Ascending aorta (tissue), 2 donors: ENCODE measurements around the gene ERCC2. TPM values are rescaled to one million over a fixed set of nuclear protein-coding genes. Genes with fewer than 3 reads are reported as not detected.

Experiments used
- DNase-seq, 2 donors: peaks; one replicate each; pipeline ENCODE4 v3.0.0-alpha.2; 2019; ENCODE audit warnings: low spot score in 2 of 2
- H3K27ac ChIP-seq, 2 donors: fragments of 200-600 bp; sonication (generic); one replicate each; pipeline ENCODE4 v1.5.1; 2016 to 2017; ENCODE audit warnings: mild to moderate bottlenecking in 1 of 2
- H3K27me3 ChIP-seq: fragments of 200-600 bp; sonication (generic); one replicate; pipeline ENCODE4 v1.5.1; 2017
- H3K36me3 ChIP-seq, 2 donors: fragments of 200-600 bp; sonication (generic); one replicate each; pipeline ENCODE4 v1.5.1; 2016
- H3K4me1 ChIP-seq, 2 donors: fragments of 200-600 bp; sonication (generic); one replicate each; pipeline ENCODE4 v1.5.1; 2016 to 2017; ENCODE audit warnings: mild to moderate bottlenecking in 1 of 2
- H3K4me3 ChIP-seq, 2 donors: fragments of 200-600 bp; sonication (generic); one replicate each; pipeline ENCODE4 v1.5.1; 2016 to 2017; ENCODE audit warnings: mild to moderate bottlenecking in 1 of 2
- H3K9me3 ChIP-seq, 2 donors: fragments of 200-600 bp; sonication (generic); one replicate each; pipeline ENCODE4 v1.5.1; 2016
- CTCF ChIP-seq, 3 experiments: fragments of 200-600 bp in 2 of 3; fragments of 450-650 bp in 1 of 3; sonication (generic) in 2 of 3; IDR thresholded peaks; one replicate each; pipeline ENCODE4 v1.5.1; 2016 to 2019; ENCODE audit warnings: antibody characterized with exemption in 3 of 3, mild to moderate bottlenecking in 1 of 3, moderate library complexity in 1 of 3
- intact Hi-C: fragments of 100-400 bp; cut with DNase I; formaldehyde crosslinking; loops from one replicate; pipeline ENCODE4 v1.15.1; 2023
- total RNA-seq: library from RNA; depleted of rRNA; stranded (reverse); fragments of >200 nt; gene quantifications from one replicate; pipeline ENCODE4 v1.1.0, GENCODE V29; 2016

Gene ERCC2
- total RNA-seq, 1 donor from 2014 or later = 22.4 TPM

DNA sequence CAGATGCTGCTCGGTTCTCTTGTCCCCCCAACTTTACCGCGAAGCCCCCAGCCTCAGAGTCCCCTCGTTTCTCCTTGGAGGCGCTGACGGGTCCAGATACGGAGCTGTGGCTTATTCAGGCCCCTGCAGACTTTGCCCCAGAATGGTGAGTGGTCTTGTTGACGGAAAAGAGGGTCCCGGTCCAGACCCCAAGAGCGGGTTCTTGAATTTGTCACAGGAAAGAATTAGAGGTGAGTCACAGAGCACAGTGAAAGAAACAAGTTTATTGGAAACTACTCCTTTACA lies 36.7 kb upstream of the ERCC2 start:
- Histone ChIP-seq H3K27ac (no peak overlapping the region), H3K4me3 (peak overlapping the region; percentile 68 to 86), H3K4me1 (peaks cover 8 to 28% of the 10 kb centered on the region in 2 donors), H3K9me3 (no peaks in the 10 kb centered on the region), H3K36me3 (peaks cover 2 to 8% of the 10 kb centered on the region in 2 donors), H3K27me3 (no peaks in the 10 kb centered on the region)
- intact Hi-C loops = loop anchor here (5.0 kb wide), 1 partner anchor 315 kb away; the partner anchor contains the start of gene PPP1R37
- TF ChIP-seq CTCF (IDR thresholded peaks at IDR 0.05) = no peak
- DNase-seq = no peak

DNA sequence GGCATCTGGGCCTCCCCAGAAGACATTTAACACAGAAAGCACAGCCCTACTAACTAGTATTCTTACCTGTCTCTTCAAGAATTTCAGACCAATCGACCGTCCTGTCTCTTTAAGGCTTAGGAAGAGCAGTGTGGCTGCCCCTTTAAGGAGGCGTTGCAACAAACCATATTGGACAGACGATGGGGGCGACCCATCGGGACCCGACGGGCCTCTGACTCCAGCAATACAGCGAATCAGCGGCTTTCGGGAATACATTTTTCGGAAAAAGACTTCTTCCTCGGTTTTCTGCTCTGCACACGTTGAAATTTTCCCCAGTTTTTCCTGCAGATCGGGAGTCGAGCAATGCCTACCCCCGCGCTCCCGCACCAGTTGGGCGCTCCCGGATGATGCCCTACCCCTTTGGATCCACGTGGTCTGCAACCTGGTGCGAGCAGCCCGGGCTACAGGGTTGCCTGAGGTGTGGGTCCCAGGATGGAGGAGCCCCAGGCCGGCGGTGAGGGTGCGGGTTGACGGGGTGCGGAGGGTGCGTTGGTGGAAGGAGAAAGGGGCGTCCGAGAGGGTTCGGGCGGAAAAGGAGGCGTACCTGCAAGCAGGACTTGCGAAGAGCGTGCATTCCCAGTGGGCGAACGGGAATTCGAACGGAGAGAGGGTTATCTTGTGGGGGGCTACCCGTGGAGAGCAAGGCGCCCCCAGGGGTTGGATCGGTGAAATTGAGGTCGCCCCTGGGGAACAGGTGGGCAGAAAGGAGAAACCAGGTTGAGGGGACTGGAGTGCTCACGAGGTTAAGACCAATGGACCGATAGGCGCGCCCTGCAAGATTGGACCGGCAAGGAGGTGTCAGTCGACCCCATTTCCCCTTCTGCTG lies 36.1 kb upstream of the ERCC2 start, which contains the start of gene POLR1G:
TSS of gene POLR1G (plus strand) at position 419 of the 865 bp plus-strand sequence. CDS start at position 472, 53 bp downstream.
- H3K9me3 ChIP-seq = no peaks in the 10 kb centered on the region
- peak in 1 of 2 donors; percentile 87 for DNase-seq
- H3K36me3 ChIP-seq = peaks cover 0 to 7% of the 10 kb centered on the region in 2 donors
- peaks cover 8 to 28% of the 10 kb centered on the region in 2 donors for H3K4me1 ChIP-seq
- intact Hi-C loops = loop anchor here (1.0 to 5.0 kb wide), 2 partner anchors 79 to 314 kb away; partner anchors contain the start of gene PPP1R37
- TF ChIP-seq CTCF (IDR thresholded peaks at IDR 0.05) = no peak
- H3K4me3 ChIP-seq = peak within 1 kb of the TSS; percentile 68 to 86
- no peaks in the 10 kb centered on the region for H3K27me3 ChIP-seq
- peak within 1 kb of the TSS; percentile 93 to 97 for H3K27ac ChIP-seq

DNA sequence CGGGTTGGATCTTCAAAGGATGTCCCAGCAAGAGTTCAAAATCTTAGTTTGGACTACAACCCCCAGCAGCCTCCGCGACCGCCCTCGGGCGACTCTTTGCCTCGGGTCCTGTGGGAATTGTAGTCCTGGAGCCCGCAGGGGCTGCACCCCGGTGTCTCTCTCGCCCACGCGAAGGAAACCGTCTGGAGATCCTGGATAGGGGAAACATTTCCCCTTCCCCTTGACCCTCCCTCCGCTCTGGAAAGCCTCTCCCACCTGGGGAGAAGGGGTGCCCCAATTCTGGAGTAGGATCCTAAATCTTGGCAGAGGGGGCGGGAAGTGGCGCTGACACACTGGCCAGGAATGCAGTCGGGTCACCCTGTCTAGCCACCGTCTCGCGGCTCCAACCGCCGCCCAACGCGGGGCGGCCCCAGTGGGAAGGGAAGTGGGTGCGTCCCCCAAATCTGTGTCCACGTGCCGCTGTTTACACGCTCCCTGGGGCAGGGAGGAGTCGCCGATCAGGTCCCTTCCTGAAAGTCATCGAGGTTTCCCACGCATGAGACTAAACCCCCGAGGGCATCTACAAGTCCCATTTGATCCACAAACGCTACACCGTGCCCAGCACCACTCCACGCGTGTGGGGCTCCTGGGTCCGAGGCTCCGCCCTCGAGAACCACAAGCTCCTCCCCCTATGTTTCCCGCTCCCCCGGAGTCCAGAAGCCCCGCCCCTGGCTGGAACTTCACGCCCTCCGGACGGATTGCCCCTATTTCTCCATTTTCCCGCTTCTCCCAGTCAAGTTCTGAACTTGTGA lies 35.3 kb upstream of the ERCC2 start:
- intact Hi-C loops = loop anchor here (1.0 to 5.0 kb wide), 4 partner anchors 19 to 313 kb away; partner anchors contain the start of genes ERCC2 and PPP1R37
- H3K9me3 ChIP-seq = no peaks in the 10 kb centered on the region
- H3K4me1 ChIP-seq = peaks cover 8 to 28% of the 10 kb centered on the region in 2 donors
- TF ChIP-seq CTCF (IDR thresholded peaks at IDR 0.05) = no peak
- peak overlapping the region; percentile 93 to 97 for H3K27ac ChIP-seq
- no peaks in the 10 kb centered on the region for H3K27me3 ChIP-seq
- DNase-seq = peak; percentile 71 to 94
- H3K4me3 ChIP-seq = peak overlapping the region; percentile 68 to 86
- H3K36me3 ChIP-seq = peaks cover 0 to under 1% of the 10 kb centered on the region in 2 donors

DNA sequence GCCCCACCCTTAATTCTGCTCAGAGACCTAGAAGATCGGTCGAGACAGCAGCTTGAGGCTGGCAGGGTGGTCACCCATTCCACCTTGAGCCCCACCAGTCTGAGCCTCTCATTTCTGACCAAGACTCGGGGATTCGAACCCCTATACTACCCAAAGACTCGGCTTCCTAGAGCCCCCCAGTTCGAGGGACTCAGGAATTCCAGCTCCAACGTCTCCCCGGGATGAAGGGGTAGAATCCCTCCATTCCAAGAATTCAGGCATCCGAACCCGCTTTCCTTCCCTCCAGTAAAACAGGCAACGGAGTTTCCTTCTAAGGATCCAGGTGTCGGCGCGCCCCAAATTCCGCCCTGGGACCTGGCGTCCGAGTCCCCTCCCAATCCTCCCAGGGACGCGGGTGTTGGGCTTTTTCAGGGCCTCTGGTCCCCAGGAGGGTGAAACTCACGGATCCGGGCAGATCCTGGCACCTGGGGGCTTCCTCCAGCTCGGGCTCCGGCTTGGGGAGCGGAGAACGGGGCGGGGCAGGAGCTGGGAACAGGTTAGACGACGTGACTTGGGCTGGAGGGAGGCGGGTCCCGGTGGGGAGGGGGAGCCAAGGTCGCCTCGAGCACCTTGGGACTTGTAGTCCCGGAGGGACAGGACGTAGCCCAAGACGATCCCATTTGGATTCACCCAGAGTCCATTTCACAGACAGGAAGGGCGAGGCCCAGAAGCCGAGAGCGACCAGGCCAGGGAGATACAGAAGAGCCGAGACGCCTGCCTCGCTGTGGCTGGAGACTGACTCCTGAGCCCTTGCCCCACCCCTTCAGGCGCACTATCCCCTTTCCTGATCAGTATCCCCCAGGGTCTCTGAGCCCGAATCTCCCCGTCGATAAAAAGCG lies 34.4 kb upstream of the ERCC2 start, which contains the start of gene PPP1R13L:
TSS of gene PPP1R13L (minus strand) at position 513 of the 878 bp plus-strand sequence. CDS start 6,751 bp downstream, outside the sequence.
- H3K4me1 ChIP-seq = peaks cover 8 to 28% of the 10 kb centered on the region in 2 donors
- intact Hi-C loops = loop anchor here (1.0 to 5.0 kb wide), 3 partner anchors 20 to 312 kb away; partner anchors contain the start of genes ERCC2 and PPP1R37

More for the DNA sequence above, 34.4 kb upstream of the ERCC2 start, which contains the start of gene PPP1R13L:
- no peak for TF ChIP-seq CTCF (IDR thresholded peaks at IDR 0.05)
- peak; percentile 69 to 91 for DNase-seq
- no peaks in the 10 kb centered on the region for H3K9me3 ChIP-seq
- no peaks in the 10 kb centered on the region for H3K27me3 ChIP-seq
- no peaks in the 10 kb centered on the region for H3K36me3 ChIP-seq
- H3K27ac ChIP-seq = peak within 1 kb of the TSS; percentile 93 to 97
- H3K4me3 ChIP-seq = peak within 1 kb of the TSS; percentile 68 to 86
